ENCODE results near the gene MYO15B.
A peak's percentile ranks its signal among the peaks of the same experiment; 100 is the strongest.
"Not testable (repeated sequence)": the region's sequence is repeated elsewhere in the genome, so short reads cannot be mapped to it uniquely, and the experiment has no call there.

MYO15B gene

GRCh38 chr17:75626496-75627038, 39.0 kb downstream of the MYO15B start:
- no peak for DNase-seq

DNA sequence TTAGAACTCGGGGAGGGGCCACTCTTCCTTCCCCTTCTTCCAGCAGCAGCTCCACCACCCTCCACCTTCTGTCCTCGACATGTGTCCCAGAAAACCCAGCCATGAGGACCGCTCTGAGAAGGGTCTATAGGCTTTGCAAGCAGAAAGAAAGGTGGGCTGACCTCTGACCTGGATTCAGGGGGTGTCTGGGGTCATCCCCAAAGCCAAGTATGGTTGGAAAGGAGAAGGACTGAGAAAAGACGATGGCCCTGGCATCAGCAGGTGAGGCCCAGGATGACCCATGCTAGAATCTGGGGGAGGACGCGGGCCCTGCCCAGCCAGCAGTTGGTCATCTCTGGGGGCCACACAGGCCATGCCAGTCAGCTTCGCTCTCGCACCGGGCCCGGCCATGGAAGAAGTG, 39.5 kb downstream of the MYO15B start:
- DNase-seq: no peak

GRCh38 chr17:75628425-75628824, 40.8 kb downstream of the MYO15B start:
- no peak for DNase-seq

GRCh38 chr17:75629157-75629556, 41.6 kb downstream of the MYO15B start:
- DNase-seq: no peak

GRCh38 chr17:75630071-75630917, 42.7 kb downstream of the MYO15B start:
- no peak for DNase-seq

DNA sequence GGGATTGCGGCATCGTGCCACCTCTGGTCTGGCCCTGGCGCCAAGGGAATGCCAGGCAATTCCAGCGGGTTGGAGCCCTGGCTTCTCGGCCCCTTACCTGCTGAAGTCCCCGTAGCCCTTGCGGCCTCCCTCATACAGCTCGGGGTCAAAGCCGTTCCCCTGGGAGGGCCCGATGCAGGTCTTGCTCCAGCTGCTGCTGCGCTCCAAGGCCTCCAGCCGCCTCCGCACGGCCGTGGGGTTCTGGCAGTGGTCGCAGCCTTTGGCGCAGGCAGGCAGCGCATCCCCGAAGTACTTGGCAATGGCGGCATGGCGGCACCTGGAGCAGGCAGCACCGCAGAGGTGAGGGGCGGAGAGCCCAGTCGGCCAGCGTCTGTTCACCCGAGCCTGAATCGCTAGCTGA, 43.8 kb downstream of the MYO15B start:
- no peak for DNase-seq

DNA sequence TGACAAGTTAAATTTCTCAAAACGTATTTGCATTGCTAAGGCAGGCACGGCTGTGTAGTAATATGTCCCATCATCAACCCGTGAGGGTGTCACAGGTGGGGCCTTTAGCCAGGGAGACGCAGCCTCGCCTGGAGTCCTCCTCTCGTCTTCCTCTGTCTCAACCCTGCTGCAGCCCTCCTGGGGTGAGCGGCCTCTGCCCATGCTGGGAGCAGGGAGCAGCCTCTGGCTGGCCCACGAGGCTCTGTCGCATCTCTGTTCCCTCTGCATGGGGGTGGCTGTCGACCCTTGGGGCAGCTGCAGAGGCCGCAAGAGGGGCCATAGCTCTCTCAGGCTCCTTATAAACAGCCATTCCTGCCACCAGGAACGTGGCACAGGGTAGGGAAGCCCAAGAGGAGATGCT, 44.8 kb downstream of the MYO15B start:
- no peak for DNase-seq

DNA sequence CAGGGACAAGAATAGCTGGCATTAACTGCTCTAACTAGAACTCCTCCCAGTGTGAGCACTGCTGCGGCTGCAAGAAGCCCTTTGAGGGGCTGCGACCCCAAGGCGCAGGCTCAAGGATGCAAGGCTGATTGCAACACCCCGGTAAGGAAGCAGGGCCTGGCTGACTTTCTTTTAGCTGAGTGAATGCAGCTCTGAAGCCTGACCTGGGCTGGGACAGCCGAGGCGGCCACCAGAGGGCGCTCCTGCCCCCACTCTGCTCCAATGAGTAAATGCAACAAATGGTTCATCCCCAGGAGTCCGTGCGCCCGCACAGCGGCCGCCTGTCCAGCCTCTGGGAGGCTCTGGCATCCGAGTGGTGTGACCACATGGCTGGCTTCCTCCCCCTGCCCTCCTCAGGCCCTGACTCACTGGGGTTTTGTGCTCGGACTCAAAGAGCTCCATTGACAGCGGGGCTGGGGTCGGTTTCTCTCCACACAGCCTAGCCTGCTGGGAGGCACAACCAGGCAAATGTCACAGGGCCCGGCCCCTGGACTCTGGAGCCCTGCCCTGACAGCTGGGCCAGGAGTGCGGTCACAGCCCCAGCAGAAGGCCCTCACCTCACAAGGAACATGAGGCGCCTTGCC, 45.4 kb downstream of the MYO15B start, which contains the start of gene SMIM5:
Gene SMIM5, plus strand, starts transcription at position 572 of the 623 bp plus-strand sequence. CDS start 6,768 bp downstream, outside the sequence.
- peak; percentile 56 to 62 for DNase-seq

GRCh38 chr17:75633486-75634375, 46.1 kb downstream of the MYO15B start:
- peak; percentile 88 to 92 for DNase-seq

DNA sequence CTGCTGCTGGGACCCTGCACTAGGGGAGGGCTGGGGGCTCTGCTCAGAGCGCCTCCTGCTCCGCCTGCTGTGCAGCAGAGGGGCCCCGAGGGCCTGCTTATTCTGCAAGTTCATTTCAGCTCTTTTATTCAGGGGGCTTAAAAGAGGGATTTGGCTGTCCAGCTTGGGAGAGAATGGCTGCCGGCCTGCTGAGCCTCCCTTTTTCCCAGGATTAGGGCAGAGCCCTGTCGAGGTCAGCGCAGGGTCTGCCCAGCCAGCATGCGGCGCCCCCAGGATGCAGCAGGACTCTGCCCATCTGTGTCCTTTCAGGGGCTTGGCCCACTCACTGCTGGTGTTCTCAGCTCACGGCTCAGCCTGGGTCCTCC, 46.8 kb downstream of the MYO15B start:
- no peak for DNase-seq

GRCh38 chr17:75634754-75635609, 47.4 kb downstream of the MYO15B start:
- no peak for DNase-seq

DNA sequence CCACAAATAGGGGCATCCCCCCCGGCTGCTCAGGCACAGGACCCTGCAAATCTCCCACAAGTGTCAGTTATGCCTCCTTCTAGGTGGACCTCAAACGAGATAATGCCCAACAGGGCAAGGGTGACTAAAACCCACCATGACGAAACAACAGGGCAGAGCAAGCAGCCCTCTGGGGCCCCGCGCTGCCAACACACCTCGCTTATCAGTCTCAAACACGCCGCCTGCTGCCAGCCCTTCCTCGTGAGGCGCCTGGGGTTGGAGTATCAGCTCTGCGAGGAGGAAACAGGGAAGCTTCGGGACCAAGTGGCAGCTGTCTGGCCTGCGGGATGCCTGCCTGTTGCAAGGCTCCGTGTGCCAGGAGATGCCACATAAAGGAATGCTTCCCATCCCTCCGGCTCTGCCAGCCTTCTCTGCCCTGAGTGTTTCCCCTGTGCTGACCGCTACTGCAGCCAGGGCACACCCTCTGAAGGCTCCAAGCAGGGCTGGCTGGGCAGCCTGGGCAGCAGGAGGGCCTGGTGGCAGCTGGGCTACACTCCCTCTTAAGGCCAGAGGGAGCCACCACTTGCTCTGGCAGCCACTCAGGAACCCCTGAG, 48.1 kb downstream of the MYO15B start:
- no peak for DNase-seq

GRCh38 chr17:75636381-75637142, 49.0 kb downstream of the MYO15B start:
- DNase-seq: no peak

DNA sequence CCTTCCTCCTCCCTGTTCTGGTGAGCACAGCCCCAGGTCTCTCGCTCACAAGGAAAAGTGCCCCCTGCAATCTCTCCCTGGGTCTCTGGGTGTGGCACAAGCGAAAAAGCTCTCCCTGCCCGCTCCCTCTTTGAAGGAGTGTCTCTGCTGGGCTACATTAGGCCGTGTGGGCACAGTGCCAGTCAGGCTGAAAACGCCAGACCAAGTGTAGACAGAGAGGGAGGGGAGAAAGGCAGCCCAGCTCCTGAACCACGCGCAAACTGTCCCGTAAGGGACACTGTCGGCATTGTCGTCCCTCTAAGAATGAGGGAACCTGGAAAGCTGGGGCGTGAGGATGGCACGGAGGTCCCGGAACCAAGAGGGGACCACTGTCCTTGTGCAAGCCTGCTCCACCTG, 49.5 kb downstream of the MYO15B start:
- DNase-seq: no peak

DNA sequence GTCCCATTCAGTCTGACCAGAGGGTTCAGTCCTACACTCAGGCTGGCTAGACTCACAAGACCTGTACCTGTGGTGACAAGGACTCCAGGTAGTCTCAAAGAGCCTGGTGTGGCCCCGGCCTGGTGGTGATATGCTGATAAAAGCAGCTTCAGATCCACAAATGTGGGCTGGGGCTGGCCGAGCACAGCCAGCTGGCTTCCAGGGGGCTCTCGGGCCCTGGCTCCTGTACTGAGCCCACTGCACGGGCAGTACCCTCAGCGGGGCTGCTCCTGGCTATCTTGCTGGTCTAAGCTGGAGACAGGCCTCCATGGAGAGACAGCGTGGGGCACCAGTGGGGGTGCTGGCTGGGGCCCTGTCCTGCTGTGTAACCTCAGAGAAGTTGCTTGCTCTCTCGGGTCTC, 50.0 kb downstream of the MYO15B start:
- no peak for DNase-seq

- DNase-seq: not testable (repeated sequence)
Measured at GRCh38 chr17:75638039-75638438, 50.4 kb downstream of the MYO15B start.

- no peak for DNase-seq
Measured at GRCh38 chr17:75638893-75639292, 51.3 kb downstream of the MYO15B start.

- no peak for DNase-seq
Measured at GRCh38 chr17:75639327-75639726, 51.7 kb downstream of the MYO15B start.

DNA sequence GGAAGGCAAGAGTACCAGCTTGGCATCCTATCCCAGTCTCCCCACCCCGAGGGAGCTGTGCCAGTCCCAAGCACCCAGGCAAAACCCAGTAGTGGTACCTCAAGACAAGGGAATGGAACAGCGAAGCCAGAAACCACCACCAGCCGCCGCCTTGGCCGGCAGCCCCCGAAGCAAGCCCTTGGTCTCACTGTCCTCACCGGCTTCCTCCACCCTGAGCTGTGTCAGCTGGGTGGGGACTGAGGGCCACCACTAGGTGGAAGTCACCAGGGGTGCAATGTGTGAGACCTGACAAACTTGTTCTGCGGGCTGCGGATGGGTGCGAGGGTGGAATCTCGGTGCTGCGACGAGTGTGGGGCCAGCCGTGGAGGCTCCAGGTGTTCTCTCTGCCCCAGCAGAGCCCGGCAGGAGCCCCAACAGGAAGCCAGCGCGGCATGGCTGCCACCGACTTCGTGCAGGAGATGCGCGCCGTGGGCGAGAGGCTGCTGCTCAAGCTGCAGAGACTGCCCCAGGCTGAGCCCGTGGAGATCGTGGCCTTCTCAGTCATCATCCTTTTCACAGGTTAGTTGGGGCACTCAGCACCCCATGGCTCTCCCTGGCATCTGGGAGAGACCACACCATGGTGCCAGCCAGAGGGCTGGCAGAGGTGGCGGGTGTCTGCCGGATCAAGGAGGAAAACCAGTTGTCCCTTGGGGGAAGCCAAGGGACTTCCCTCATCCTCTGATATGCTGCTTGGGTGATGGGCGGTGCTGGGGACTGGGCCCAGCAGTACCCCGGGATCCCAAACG, 52.4 kb downstream of the MYO15B start:
- DNase-seq: no peak

DNA sequence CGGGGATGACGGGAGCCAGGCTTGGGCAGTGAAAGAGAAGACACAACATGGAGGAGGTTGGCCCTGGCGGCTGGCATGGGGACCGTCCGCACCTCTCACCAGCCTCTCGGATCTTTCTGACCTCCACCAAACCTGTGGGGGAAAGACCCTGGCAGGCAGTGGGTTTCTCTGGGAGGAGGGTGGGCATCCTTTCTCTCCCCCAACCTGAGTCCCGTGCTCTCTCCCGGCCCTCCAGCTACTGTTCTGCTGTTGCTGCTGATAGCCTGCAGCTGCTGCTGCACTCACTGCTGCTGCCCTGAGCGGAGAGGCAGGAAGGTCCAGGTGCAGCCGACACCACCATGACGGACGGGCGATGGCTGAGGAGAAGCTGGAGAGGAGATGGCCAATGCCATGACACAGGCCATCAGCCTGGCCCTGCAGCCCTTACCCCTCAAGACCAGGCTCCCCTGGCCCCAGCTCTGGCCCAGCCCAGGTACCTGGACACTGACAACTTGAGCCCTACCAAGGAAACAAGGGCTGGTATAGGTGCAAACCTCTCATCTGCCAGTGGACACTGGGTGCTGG, 53.0 kb downstream of the MYO15B start:
- DNase-seq: no peak

Data from SHP77 (cell line).